HepG2 (cell line): Measurements from ENCODE around the gene FKBP10. TPM values are rescaled to one million over a fixed set of nuclear protein-coding genes. Genes with fewer than 3 reads are reported as not detected.

Experiments used
- ASH2L ChIP-seq: fragments of 300-600, 200-600 bp; sonication (generic); IDR thresholded peaks from 2 replicates; pipeline ENCODE4 v1.7.0; 2017; ENCODE audit warnings: low read depth, mild to moderate bottlenecking, moderate library complexity, mixed read lengths, low read length; ENCODE audit not compliant: insufficient read length
- DR1 ChIP-seq: sonication (generic); formaldehyde crosslinking; IDR thresholded peaks from 2 replicates; pipeline ENCODE4 v1.8.0; 2021; ENCODE audit warnings: mild to moderate bottlenecking, missing genetic modification reagents, inconsistent platforms
- KLF16 ChIP-seq, 2 experiments: sonication (generic) in 1 of 2; formaldehyde crosslinking in 1 of 2; IDR thresholded peaks; 2 replicates each; pipeline versions ENCODE4 v1.6.1 to v1.8.0; 2016 to 2023; ENCODE audit warnings: missing genetic modification reagents in 2 of 2, missing compliant biosample characterization in 1 of 2
- MAZ ChIP-seq, 2 experiments: sonication (generic) in 1 of 2; formaldehyde crosslinking in 1 of 2; IDR thresholded peaks; 2 replicates each; pipeline versions ENCODE4 v1.5.0 to v1.6.1; 2012 to 2020; ENCODE audit warnings: low read depth in 2 of 2, mild to moderate bottlenecking in 2 of 2, borderline replicate concordance in 1 of 2, improper control_type of control experiment in 1 of 2, low read length in 1 of 2, missing genetic modification reagents in 1 of 2, moderate library complexity in 1 of 2
- NFE2L1 ChIP-seq: sonication (generic); formaldehyde crosslinking; IDR thresholded peaks from 2 replicates; pipeline ENCODE4 v1.4.0; 2020; ENCODE audit warnings: missing genetic modification reagents, mild to moderate bottlenecking, borderline replicate concordance
- SIN3B ChIP-seq: fragments of 150-350 bp; IDR thresholded peaks from 2 replicates; pipeline ENCODE4 v1.6.1; 2014; ENCODE audit warnings: low read length
- ZBTB20 ChIP-seq: sonication (generic); formaldehyde crosslinking; IDR thresholded peaks from 2 replicates; pipeline ENCODE4 v1.8.1; 2023; ENCODE audit warnings: missing genetic modification reagents, low read depth, mild to moderate bottlenecking, borderline replicate concordance
- ZSCAN31 ChIP-seq: sonication (generic); formaldehyde crosslinking; IDR thresholded peaks from 2 replicates; pipeline ENCODE4 v1.5.0; 2020; ENCODE audit warnings: low read depth, mild to moderate bottlenecking, missing genetic modification reagents
- polyA plus RNA-seq, 8 experiments: library from polyadenylated mRNA; depleted of rRNA in 3 of 8; stranded (reverse) in 7 of 8; unstranded in 1 of 8; fragments of >200 nt; fragmentation: Illumina TruSeq in 4 of 8; extraction: Trizol in 4 of 8; gene quantifications; 2 replicates each; pipeline versions ENCODE4 v1.2.1 to v1.2.3, GENCODE V29; 2011 to 2016; ENCODE audit warnings: low read depth in 4 of 8, missing spikeins in 1 of 8, mixed read lengths in 1 of 8; ENCODE audit not compliant: insufficient read depth in 1 of 8
- total RNA-seq, 5 experiments: library from RNA; depleted of rRNA; stranded (reverse); fragments of >200 nt; fragmentation: Illumina TruSeq; extraction: Trizol; gene quantifications; 2 replicates each; pipeline ENCODE4 v1.2.3, GENCODE V29; 2016; ENCODE audit warnings: low read depth in 1 of 5
- TF ChIP-seq, protein P1 (sequence below): sonication (generic); formaldehyde crosslinking; IDR thresholded peaks from 2 replicates; pipeline ENCODE4 v1.4.0; 2020; ENCODE audit warnings: mild to moderate bottlenecking, missing genetic modification reagents
- TF ChIP-seq, protein P2 (sequence below): sonication (generic); formaldehyde crosslinking; IDR thresholded peaks from 2 replicates; pipeline ENCODE4 v1.8.1; 2023; ENCODE audit warnings: mild to moderate bottlenecking, missing genetic modification reagents
- TF ChIP-seq, protein P3 (sequence below): sonication (generic); formaldehyde crosslinking; IDR thresholded peaks from 2 replicates; pipeline ENCODE4 v1.8.0; 2022; ENCODE audit warnings: low read depth, missing genetic modification reagents
- TF ChIP-seq, protein P4 (sequence below): sonication (generic); formaldehyde crosslinking; IDR thresholded peaks from 2 replicates; pipeline ENCODE4 v1.5.0; 2020; ENCODE audit warnings: mild to moderate bottlenecking, missing genetic modification reagents

FKBP10 gene
- total and polyA plus RNA-seq, 2 of the 13 experiments (the other 11 are each of a cell fraction or from before 2014, with no cell fraction given): 149 to 573 TPM

DNA sequence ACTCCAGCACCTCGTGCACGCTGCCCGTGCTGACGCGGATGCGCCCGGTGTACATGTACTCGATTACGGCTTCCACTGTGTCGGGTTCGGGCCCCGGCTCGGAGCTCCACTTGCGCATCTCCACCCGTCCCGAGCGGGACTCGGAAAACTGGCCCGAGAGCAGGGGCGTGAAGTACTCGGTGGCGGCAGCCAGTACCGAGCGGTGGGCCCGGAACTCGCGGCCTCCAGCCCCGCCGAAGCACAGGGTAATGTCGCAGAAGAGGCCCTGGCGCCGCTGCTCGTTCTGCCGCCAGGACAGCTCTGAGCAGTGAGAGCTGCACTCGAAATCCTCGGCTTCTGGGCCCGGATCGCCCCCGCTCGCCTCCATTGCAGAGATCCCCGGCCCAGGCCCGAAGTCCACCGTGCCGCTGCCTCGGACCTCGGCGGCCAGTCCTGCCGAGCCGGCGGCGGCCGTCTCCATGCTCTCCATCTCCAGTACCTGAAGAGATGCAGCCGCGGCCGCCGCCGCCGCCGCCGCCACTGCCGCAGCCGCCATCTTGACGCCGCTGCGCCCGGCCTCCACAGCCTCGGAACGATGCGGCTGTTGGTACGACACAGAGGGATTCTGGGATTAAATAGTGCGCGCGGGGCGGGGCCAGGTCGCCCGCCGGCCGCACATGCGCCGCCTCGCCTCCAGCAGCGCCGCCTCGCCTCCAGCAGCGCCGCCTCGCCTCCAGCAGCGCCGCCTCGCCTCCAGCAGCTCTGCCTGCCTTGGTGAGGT lies 52.2 kb downstream of the FKBP10 start, which contains the start of gene KLHL11 (continued):
- TF ChIP-seq, protein P1, sequence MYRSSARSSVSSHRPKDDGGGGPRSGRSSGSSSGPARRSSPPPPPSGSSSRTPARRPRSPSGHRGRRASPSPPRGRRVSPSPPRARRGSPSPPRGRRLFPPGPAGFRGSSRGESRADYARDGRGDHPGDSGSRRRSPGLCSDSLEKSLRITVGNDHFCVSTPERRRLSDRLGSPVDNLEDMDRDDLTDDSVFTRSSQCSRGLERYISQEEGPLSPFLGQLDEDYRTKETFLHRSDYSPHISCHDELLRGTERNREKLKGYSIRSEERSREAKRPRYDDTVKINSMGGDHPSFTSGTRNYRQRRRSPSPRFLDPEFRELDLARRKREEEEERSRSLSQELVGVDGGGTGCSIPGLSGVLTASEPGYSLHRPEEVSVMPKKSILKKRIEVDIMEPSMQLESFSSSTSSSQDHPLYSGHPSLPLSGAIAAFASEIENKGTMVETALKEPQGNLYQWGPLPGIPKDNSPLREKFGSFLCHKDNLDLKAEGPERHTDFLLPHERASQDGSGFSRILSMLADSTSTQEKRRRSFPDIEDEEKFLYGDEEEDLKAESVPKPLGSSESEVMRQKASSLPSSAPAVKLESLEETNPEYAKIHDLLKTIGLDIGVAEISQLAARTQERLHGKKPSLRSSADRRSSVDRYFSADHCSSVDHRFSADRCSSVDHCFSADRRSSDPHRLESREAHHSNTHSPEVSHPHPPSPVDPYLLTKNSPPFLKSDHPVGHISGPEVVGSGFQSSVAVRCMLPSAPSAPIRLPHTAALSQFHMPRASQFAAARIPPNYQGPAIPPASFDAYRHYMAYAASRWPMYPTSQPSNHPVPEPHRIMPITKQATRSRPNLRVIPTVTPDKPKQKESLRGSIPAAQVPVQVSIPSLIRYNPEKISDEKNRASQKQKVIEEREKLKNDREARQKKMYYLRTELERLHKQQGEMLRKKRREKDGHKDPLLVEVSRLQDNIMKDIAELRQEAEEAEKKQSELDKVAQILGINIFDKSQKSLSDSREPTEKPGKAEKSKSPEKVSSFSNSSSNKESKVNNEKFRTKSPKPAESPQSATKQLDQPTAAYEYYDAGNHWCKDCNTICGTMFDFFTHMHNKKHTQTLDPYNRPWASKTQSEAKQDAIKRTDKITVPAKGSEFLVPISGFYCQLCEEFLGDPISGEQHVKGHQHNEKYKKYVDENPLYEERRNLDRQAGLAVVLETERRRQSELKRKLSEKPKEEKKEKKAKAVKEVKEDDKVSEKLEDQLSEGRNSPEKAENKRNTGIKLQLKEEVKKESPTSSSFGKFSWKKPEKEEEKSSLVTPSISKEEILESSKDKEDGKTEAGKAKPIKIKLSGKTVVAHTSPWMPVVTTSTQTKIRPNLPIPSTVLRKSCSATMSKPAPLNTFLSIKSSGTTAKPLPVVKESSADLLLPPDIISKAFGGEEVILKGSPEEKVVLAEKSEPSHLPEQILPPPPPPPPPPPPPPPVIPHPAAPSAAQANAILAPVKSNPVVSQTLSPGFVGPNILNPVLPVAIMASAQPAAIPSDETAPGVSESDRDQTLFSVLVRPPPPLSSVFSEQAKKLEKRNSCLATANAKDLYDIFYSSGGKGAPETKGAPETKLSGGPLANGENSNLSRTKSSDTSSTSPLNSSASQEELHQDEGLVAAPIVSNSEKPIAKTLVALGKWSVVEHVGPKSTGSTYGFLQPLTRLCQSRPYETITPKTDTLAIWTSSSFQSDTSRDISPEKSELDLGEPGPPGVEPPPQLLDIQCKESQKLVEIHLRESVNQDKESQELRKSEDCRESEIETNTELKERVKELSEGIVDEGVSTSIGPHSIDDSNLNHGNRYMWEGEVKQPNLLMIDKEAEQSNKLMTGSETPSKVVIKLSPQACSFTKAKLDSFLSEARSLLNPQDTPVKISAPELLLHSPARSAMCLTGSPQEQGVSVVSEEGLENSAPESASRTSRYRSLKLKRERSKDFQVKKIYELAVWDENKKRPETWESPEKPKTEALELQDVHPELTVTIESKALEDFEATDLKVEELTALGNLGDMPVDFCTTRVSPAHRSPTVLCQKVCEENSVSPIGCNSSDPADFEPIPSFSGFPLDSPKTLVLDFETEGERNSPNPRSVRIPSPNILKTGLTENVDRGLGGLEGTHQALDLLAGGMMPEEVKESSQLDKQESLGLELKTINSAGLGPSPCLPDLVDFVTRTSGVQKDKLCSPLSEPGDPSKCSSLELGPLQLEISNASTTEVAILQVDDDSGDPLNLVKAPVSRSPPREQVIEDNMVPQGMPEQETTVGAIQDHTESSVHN (CRISPR knock-in tag): peak; percentile 49; the same call in 1 of the 2 replicates
- TF ChIP-seq, protein P2, sequence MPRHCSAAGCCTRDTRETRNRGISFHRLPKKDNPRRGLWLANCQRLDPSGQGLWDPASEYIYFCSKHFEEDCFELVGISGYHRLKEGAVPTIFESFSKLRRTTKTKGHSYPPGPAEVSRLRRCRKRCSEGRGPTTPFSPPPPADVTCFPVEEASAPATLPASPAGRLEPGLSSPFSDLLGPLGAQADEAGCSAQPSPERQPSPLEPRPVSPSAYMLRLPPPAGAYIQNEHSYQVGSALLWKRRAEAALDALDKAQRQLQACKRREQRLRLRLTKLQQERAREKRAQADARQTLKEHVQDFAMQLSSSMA: no peak; the same call in none of the 2 replicates
- TF ChIP-seq, protein P3, sequence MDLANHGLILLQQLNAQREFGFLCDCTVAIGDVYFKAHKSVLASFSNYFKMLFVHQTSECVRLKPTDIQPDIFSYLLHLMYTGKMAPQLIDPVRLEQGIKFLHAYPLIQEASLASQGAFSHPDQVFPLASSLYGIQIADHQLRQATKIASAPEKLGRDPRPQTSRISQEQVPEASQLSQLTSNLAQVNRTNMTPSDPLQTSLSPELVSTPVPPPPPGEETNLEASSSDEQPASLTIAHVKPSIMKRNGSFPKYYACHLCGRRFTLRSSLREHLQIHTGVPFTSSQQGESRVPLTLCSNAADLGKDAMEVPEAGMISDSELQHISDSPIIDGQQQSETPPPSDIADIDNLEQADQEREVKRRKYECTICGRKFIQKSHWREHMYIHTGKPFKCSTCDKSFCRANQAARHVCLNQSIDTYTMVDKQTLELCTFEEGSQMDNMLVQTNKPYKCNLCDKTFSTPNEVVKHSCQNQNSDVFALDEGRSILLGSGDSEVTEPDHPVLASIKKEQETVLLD (CRISPR knock-in tag): peak; percentile 43
- TF ChIP-seq ZSCAN31 (CRISPR knock-in tag) (peak; percentile 93; the same call in 1 of the 2 replicates), KLF16 (CRISPR knock-in tag; IDR thresholded peaks at IDR 0.05) (peak in 1 of 2 experiments; percentile 87; a peak in 1 of 4 replicates), DR1 (peak; percentile 89), ASH2L (peak; percentile 96), ZBTB20 (peak; percentile 70; the same call in 1 of the 2 replicates), MAZ (IDR thresholded peaks at IDR 0.05; ENCODE audit: borderline replicate concordance, low read depth, low read length) (peak; percentile 65; the same call in 1 of the 2 replicates), MAZ (CRISPR knock-in tag; IDR thresholded peaks at IDR 0.05; ENCODE audit: low read depth) (peak; percentile 84), NFE2L1 (CRISPR knock-in tag) (no peak), SIN3B (no peak)
- TF ChIP-seq, protein P4, sequence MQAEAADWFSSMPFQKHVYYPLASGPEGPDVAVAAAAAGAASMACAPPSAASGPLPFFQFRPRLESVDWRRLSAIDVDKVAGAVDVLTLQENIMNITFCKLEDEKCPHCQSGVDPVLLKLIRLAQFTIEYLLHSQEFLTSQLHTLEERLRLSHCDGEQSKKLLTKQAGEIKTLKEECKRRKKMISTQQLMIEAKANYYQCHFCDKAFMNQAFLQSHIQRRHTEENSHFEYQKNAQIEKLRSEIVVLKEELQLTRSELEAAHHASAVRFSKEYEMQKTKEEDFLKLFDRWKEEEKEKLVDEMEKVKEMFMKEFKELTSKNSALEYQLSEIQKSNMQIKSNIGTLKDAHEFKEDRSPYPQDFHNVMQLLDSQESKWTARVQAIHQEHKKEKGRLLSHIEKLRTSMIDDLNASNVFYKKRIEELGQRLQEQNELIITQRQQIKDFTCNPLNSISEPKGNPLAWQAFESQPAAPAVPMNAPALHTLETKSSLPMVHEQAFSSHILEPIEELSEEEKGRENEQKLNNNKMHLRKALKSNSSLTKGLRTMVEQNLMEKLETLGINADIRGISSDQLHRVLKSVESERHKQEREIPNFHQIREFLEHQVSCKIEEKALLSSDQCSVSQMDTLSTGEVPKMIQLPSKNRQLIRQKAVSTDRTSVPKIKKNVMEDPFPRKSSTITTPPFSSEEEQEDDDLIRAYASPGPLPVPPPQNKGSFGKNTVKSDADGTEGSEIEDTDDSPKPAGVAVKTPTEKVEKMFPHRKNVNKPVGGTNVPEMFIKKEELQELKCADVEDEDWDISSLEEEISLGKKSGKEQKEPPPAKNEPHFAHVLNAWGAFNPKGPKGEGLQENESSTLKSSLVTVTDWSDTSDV (CRISPR knock-in tag): 0 out of 2 replicates have a peak, but pooled peaks have one; percentile 81
